HepG2 (cell line): Measurements from ENCODE around the gene MEF2D. TPM values are rescaled to one million over a fixed set of nuclear protein-coding genes. Genes with fewer than 3 reads are reported as not detected.

ENCODE experiments used
- ATAC-seq: fragments of 200-7000 bp; cut with Tn5 transposase; 3 replicates; pipeline ENCODE4 v1.9.1; 2020; ENCODE audit warnings: mild to moderate bottlenecking, moderate library complexity
- BruUV-seq: library from RNA; stranded (reverse); fragments of 400-500 nt; replicated peaks from 2 replicates; lab custom pipeline; 2021; lab: Mats Ljungman, UMichigan
- CTCF ChIA-PET: fragments of 300-600 bp; formaldehyde crosslinking; extraction: SDS; loops from one replicate; lab custom pipeline; 2021; ENCODE audit warnings: low total read pairs, inconsistent platforms, low intra/inter-chr PET ratio; lab: Yijun Ruan, JAX
- POLR2A ChIA-PET: fragments of 350-600 bp; sonication (Branson Sonifier 250); formaldehyde crosslinking; loops from one replicate; lab custom pipeline; 2020; ENCODE audit warnings: antibody characterized with exemption, inconsistent platforms; lab: Yijun Ruan, JAX
- DNase-seq: peaks from one replicate; pipeline ENCODE4 v3.0.0-alpha.2; 2015; ENCODE audit warnings: low spot score
- FAIRE-seq: peaks from 3 replicates; lab custom pipeline; 2011; peaks lifted over from hg19 to GRCh38; lab: Jason Lieb, UNC
- H2AFZ ChIP-seq: one replicate; pipeline ENCODE4 v1.6.1; 2011; ENCODE audit warnings: low read length, inconsistent platforms
- H3K27ac ChIP-seq: fragments of 300-600 bp; 3 replicates; pipeline ENCODE4 v1.8.0; 2011; ENCODE audit warnings: mixed run types, mild to moderate bottlenecking, mixed read lengths, low read length, inconsistent platforms; ENCODE audit not compliant: insufficient read depth; ENCODE audit errors: extremely low read length
- H3K27me3 ChIP-seq, 2 experiments: fragments of 200-600 bp in 1 of 2; 2 replicates in 1 of 2; 3 replicates in 1 of 2; pipeline versions ENCODE4 v1.6.0 to v1.8.0; 2011; ENCODE audit warnings: low read length in 2 of 2, mild to moderate bottlenecking in 2 of 2, moderate library complexity in 2 of 2, inconsistent platforms in 1 of 2; ENCODE audit not compliant: insufficient read depth in 2 of 2, control insufficient read depth in 1 of 2
- H3K36me3 ChIP-seq, 2 experiments: fragments of 200-600 bp in 1 of 2; replicated peaks in 1 of 2; 2 replicates in 1 of 2; 3 replicates in 1 of 2; pipeline versions ENCODE4 v1.5.1 to v1.8.0; 2011; ENCODE audit warnings: low read length in 2 of 2, inconsistent platforms in 1 of 2; ENCODE audit not compliant: insufficient read depth in 2 of 2, control insufficient read depth in 1 of 2
- H3K4me1 ChIP-seq: 2 replicates; pipeline ENCODE4 v1.5.1; 2012; ENCODE audit warnings: low read length, inconsistent platforms; ENCODE audit not compliant: insufficient read depth
- H3K4me2 ChIP-seq: 2 replicates; pipeline ENCODE4 v1.6.0; 2011; ENCODE audit warnings: low read depth, low read length, inconsistent platforms
- H3K4me3 ChIP-seq, 3 experiments: fragments of 200-600 bp in 1 of 3; sonication (generic), shearing (Covaris generic) in 1 of 3; replicated peaks in 1 of 3; 2 replicates each; pipeline ENCODE4 v1.5.1; 2011 to 2016; ENCODE audit warnings: low read length in 3 of 3, inconsistent platforms in 2 of 3, low read depth in 2 of 3, mild to moderate bottlenecking in 2 of 3, control low read depth in 1 of 3, mixed read lengths in 1 of 3; ENCODE audit not compliant: insufficient read depth in 1 of 3
- H3K79me2 ChIP-seq: one replicate; pipeline ENCODE4 v1.6.1; 2011; ENCODE audit warnings: low read length, inconsistent platforms; ENCODE audit not compliant: insufficient read depth
- H3K9ac ChIP-seq: 2 replicates; pipeline ENCODE4 v1.6.0; 2011; ENCODE audit warnings: mild to moderate bottlenecking, low read depth, low read length, inconsistent platforms; ENCODE audit not compliant: insufficient read depth
- H3K9me3 ChIP-seq: 2 replicates; pipeline ENCODE4 v1.5.1; 2012; ENCODE audit warnings: mild to moderate bottlenecking, low read length
- H4K20me1 ChIP-seq: 2 replicates; pipeline ENCODE4 v1.6.0; 2011; ENCODE audit warnings: inconsistent platforms, mild to moderate bottlenecking, low read length, moderate library complexity; ENCODE audit not compliant: insufficient read depth
- EZH2 ChIP-seq: conservative IDR thresholded peaks from 2 replicates; pipeline ENCODE4 v1.6.1; 2012; ENCODE audit warnings: mild to moderate bottlenecking, low read depth, low read length, moderate library complexity
- ZFP62 ChIP-seq: sonication (generic); formaldehyde crosslinking; IDR thresholded peaks from 2 replicates; pipeline ENCODE4 v1.4.0; 2020; ENCODE audit warnings: missing genetic modification reagents
- ZNF225 ChIP-seq: sonication (generic); formaldehyde crosslinking; IDR thresholded peaks from 2 replicates; pipeline ENCODE4 v1.4.0; 2020; ENCODE audit warnings: mild to moderate bottlenecking, missing genetic modification reagents
- ZNF263 ChIP-seq: sonication (generic); formaldehyde crosslinking; IDR thresholded peaks from 2 replicates; pipeline ENCODE4 v1.4.0; 2020; ENCODE audit warnings: missing genetic modification reagents
- WGBS: methylation state at CpG from one replicate; pipeline ENCODE4 v1.1.6; 2017; ENCODE audit warnings: low lambda C conversion rate; 5-methylcytosine and 5-hydroxymethylcytosine counted together
- in situ Hi-C: cut with HindIII; loops from 2 replicates; pipeline ENCODE4 v1.10.0; 2017; ENCODE audit warnings: low pct_unique_long_range_greater_than_20kb; ENCODE audit not compliant: extremely low pct_ligation_motif_present
- intact Hi-C: fragments of 100-400 bp; cut with micrococcal nuclease; formaldehyde crosslinking; loops from one replicate; pipeline ENCODE4 v1.10.0; 2022; ENCODE audit not compliant: unreplicated experiment
- polyA plus RNA-seq, 8 experiments: library from polyadenylated mRNA; depleted of rRNA in 3 of 8; stranded (reverse) in 7 of 8; unstranded in 1 of 8; fragments of >200 nt; fragmentation: Illumina TruSeq in 4 of 8; extraction: Trizol in 4 of 8; gene quantifications; 2 replicates each; pipeline versions ENCODE4 v1.2.1 to v1.2.3, GENCODE V29; 2011 to 2016; ENCODE audit warnings: low read depth in 4 of 8, missing spikeins in 1 of 8, mixed read lengths in 1 of 8; ENCODE audit not compliant: insufficient read depth in 1 of 8
- total RNA-seq, 5 experiments: library from RNA; depleted of rRNA; stranded (reverse); fragments of >200 nt; fragmentation: Illumina TruSeq; extraction: Trizol; gene quantifications; 2 replicates each; pipeline ENCODE4 v1.2.3, GENCODE V29; 2016; ENCODE audit warnings: low read depth in 1 of 5

MEF2D gene
- total and polyA plus RNA-seq, 2 of the 13 experiments (the other 11 are each of a cell fraction or from before 2014, with no cell fraction given), result 1.6 to 3.9 TPM

DNA sequence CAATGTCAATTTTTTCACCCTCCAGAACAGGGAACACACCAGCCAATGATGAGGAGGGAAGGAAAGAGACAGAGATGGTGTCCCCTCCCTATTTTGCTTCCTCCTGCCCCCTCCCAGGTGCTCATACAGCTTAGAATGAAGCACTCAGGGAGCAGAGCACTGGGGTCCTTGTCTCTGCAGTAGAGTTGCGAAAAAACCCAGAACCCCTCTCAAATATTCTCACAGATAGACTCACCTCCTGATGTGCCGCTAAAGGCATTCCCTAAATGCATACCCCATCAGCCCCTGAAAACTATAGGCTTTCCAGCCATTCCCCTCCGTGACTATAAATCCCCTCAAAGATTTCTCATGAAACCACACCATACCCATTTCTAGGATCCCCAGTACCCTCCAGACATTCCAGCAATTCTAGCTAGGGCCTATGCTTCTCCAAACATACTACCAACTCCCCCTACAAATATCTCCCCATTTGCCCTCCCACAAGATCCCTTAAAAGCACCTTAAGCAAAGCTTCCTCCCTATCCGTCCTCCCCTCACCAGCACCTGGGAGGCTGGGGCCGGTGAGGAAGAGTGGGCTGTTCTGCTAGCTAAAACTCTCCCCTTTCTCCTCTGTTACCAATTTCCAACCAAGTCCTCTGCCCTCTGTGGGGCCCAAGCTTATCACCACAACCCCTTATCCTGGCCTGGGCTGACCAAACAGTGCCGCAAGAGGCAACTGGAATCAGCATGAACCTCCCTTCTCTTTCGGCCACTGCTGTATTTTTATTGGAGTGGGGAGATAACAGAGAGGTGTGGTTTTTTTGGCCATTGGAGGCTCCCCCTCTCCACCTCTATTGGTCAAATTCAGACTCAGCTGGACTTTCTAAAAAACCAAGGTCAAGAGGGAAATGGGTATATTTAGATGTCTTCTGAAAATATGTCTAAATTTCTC lies 76.9 kb downstream of the MEF2D start:
- WGBS, result 15% methylated on average over 7 of the region's 7 CpGs
- Histone ChIP-seq H3K4me3 (no peak overlapping the region), H3K79me2 (no peaks in the 10 kb centered on the region), H3K9me3 (no peaks in the 10 kb centered on the region), H4K20me1 (no peaks in the 10 kb centered on the region), H3K9ac (no peak overlapping the region), H3K36me3 (no peaks in the 10 kb centered on the region), H3K27ac (no peak overlapping the region), H3K4me2 (no peak overlapping the region), H2AFZ (no peak overlapping the region), H3K27me3 (peaks cover 17 to 90% of the 10 kb centered on the region in 2 experiments), H3K4me1 (peaks cover 13% of the 10 kb centered on the region)
- ATAC-seq (no peak), FAIRE-seq (no peak), DNase-seq (no peak)
- POLR2A ChIA-PET, result interaction anchor here (0.6 kb wide), 1 partner anchor 197 kb away, joined by 3 read pairs; no protein-coding TSS in a partner anchor
- BruUV-seq, result no TSS peak
- intact Hi-C loops, result no loop called here
- CTCF ChIA-PET, result no interaction called here
- in situ Hi-C loops, result no loop called here
- TF ChIP-seq EZH2, result 0 out of 2 replicates have a peak, but pooled peaks have one; percentile 24
- no peak for TF ChIP-seq ZFP62

GRCh38 chr1:156422602-156423091 lies 77.9 kb downstream of the MEF2D start:
- no peaks in the 10 kb centered on the region for H3K79me2 ChIP-seq
- no peaks in the 10 kb centered on the region for H3K9me3 ChIP-seq
- no peak for FAIRE-seq
- H2AFZ ChIP-seq, result no peak overlapping the region
- H4K20me1 ChIP-seq, result no peaks in the 10 kb centered on the region
- H3K9ac ChIP-seq, result no peak overlapping the region
- H3K4me2 ChIP-seq, result no peak overlapping the region
- DNase-seq, result no peak
- ATAC-seq, result peak; percentile 10; the same call in 1 of the 3 replicates
- WGBS, result 41% methylated on average over 7 of the region's 15 CpGs
- POLR2A ChIA-PET, result no interaction called here
- in situ Hi-C loops, result no loop called here
- no peak overlapping the region for H3K4me3 ChIP-seq
- no peak for TF ChIP-seq ZNF225
- TF ChIP-seq ZNF263 (CRISPR knock-in tag), result peak; percentile 57; the same call in 1 of the 2 replicates
- no peak overlapping the region for H3K27ac ChIP-seq
- H3K36me3 ChIP-seq, result no peaks in the 10 kb centered on the region
- BruUV-seq, result no TSS peak
- H3K4me1 ChIP-seq, result peaks cover 13% of the 10 kb centered on the region
- CTCF ChIA-PET, result no interaction called here
- peaks cover 16 to 83% of the 10 kb centered on the region in 2 experiments for H3K27me3 ChIP-seq
- intact Hi-C loops, result no loop called here
